Peyer's patch (tissue), 4 donors: ENCODE measurements around the gene TCF4.

Experiments used
- CTCF ChIP-seq, 6 experiments: fragments of 450-650 bp in 4 of 6; fragments of 200-600 bp in 2 of 6; sonication (generic) in 1 of 6; IDR thresholded peaks; one replicate each; pipeline ENCODE4 v1.5.1; 2017 to 2019; ENCODE audit warnings: antibody characterized with exemption in 6 of 6, mild to moderate bottlenecking in 3 of 6, moderate library complexity in 1 of 6
- POLR2A ChIP-seq, 2 donors: fragments of 450-650 bp; IDR thresholded peaks; one replicate each; pipeline ENCODE4 v1.5.1; 2017; ENCODE audit warnings: antibody characterized with exemption in 2 of 2, mild to moderate bottlenecking in 2 of 2, moderate library complexity in 2 of 2

GRCh38 chr18:55309249-55309648 lies 278.7 kb downstream of the TCF4 start:
- no peak for TF ChIP-seq CTCF (IDR thresholded peaks at IDR 0.05)
- no peak for TF ChIP-seq POLR2A (IDR thresholded peaks at IDR 0.05)
